GM18861 (cell line): ENCODE data around the gene DYNLT2.
"Not testable (repeated sequence)": the region's sequence is repeated elsewhere in the genome, so short reads cannot be mapped to it uniquely, and the experiment has no call there.

Experiments used
- ATAC-seq: cut with Tn5 transposase; IDR thresholded peaks from one replicate; pipeline ENCODE4 v1.9.1; 2021; ENCODE audit not compliant: unreplicated experiment

DYNLT2 gene

GRCh38 chr6:169783971-169784820 is 32.8 kb upstream of the DYNLT2 start:
- ATAC-seq = no peak

DNA sequence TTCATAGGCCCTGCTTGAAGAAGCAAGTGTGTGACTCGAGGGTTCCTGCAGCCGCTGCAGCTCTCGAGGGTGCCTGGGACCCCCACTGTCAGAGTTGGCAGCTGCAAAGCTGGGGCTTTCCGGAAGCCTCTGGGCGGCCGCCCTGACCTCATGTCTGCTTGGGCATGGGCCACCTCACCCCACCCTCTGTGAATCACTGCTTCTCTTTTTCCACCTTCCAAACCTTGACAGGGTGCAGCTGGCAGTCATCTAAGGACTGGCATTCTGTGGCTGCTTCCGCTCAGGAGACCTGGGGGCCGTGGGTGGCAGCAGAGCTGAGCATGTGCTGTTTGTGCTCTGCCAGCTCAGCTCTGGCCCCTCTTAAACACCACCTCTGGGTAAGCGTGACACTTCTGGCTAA is 32.0 kb upstream of the DYNLT2 start:
- no peak for ATAC-seq

- ATAC-seq = no peak
Observed at GRCh38 chr6:169782966-169783365, 31.6 kb upstream of the DYNLT2 start.

DNA sequence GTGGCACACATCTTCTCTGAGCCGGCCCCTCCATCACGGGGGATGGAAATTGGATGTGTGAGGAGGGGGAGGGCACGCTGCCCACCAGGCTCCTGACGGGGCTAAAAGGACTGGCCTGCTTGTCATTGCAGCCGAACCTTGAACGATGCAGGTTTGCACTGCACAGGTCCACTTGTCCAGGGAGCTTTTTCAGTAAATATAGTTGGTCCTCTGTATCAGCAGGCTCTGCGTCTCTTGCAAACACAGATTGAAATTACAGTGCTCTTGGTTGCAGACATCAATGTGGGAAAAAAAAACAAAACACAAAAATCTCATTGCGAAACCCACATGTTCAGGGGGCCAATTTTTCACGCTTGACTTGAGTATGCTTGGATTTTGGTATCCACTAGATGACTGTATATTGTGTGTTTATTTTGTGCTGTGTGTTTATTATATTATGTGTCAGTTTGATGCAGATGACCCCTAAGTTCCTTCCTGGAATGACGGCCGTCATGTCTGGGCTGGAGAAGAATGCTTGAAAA is 29.3 kb upstream of the DYNLT2 start:
- ATAC-seq = no peak

GRCh38 chr6:169779896-169780295 is 28.5 kb upstream of the DYNLT2 start:
- ATAC-seq = no peak

DNA sequence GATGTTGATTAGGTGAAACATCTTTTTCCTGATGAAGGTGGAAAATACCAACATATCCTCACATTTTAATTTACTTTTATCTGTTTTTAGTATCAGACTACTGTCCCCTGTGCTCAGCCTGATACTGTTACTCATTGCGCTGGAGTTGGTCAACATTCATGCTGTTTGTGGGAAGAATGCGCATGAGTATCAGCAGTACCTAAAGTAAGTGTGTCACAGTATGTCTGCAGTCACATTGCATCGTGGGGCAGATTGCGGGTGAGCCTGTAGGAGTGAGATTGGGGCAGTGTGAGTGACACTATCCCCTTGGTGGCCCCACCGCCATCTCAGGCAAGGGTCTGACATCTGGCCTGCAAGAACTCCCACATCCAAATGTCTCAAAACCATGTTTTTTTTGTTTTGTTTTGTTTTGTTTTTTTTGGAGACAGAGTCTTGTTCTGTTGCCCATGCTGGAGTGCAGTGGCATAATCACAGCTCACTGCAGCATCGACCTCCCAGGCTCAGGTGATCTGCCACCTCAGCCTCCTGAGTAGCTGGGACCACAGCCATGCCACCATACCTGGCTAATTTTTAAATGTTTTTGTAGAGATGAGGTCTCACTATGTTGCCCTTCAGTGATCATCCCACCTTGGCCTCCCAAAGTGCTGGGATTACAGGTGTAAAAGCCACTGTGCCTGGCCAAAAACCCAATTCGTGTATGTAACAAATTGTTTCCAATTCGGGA is 27.9 kb upstream of the DYNLT2 start:
- ATAC-seq = no peak

- ATAC-seq = no peak
Observed at GRCh38 chr6:169778646-169779045, 27.3 kb upstream of the DYNLT2 start.

DNA sequence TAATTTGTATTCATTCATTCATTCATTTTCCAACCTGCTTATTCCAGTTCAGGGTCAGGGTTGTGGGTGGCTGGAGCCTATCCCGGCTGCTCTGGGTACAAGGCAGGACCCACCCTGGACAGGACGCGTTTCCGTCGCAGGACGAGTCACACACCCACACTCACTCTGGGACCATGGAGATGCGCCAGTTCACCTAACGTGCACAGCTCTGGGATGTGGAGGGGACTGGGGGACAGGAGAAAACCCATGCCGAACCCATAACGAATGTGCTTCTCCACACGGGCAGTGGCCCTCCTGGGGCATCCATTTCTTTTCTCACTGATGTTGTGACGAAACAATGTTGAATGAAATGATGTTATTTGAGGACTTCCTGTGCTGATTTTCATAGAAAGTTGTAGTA is 26.5 kb upstream of the DYNLT2 start:
- no peak for ATAC-seq

GRCh38 chr6:169776379-169776778 is 25.0 kb upstream of the DYNLT2 start:
- ATAC-seq = no peak

DNA sequence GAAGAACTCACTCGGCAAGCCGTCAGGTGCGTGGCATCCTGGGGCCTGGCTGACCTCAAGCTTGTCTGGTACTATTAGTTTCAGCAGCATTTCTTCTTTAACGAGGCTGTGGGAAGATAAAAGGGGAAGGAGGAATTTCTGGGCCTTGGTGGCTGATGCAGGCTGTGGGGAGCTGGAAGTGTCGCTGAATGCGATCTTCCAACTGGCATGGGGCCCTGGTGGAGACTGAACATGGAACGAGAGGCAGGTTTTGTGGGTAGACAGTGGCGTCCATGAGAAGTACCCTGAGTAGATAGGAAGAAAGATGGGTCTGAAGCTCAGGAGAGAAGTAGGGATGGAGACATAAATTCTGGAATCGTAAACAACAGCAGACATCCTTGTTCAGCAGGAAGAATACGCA is 23.9 kb upstream of the DYNLT2 start:
- ATAC-seq = no peak

GRCh38 chr6:169774347-169774746 is 23.0 kb upstream of the DYNLT2 start:
- ATAC-seq = no peak

GRCh38 chr6:169766921-169767736 is 15.8 kb upstream of the DYNLT2 start:
- no peak for ATAC-seq

DNA sequence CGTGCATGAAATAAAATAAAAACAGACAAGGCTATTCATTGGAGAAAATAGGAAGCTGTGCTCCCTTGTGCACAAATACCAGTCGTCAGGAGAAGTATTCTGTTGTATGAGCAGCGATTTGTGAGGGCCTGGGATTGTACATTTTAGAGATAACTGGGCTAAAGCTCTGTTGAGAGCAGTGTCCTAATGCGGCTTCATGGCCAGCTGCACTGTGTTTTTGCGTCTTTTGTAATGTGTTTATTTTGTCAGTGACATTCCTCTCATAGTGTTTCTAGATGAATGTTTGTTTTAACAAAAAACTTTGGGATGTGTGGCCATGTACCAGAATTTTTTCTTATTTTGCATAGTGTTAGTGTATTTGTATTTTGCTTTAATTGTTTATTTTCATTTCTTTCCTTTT is 14.9 kb upstream of the DYNLT2 start:
- ATAC-seq = no peak

- not testable (repeated sequence) for ATAC-seq
Observed at GRCh38 chr6:169765789-169766188, 14.4 kb upstream of the DYNLT2 start.

DNA sequence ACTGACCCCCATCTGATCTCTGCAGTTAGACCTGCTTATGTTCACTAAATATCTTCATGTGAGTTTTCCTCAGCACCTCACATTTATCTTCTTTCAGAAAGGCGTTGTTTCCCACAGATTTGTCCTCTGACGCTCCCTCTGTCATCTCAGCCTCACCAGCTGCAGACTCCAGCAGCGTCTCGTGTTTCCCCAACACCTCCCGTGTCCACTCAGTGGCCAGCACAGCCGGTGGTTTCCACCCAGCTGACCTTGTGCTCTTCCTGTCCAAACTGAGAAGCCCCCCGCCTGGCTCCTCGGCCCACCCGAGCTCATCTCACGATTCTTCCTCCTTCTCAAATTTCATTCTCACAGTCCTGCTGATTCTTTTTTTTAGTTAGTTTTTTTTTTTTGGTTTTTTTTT is 12.5 kb upstream of the DYNLT2 start:
- no peak for ATAC-seq

- no peak for ATAC-seq
Observed at GRCh38 chr6:169763308-169763707, 11.9 kb upstream of the DYNLT2 start.

DNA sequence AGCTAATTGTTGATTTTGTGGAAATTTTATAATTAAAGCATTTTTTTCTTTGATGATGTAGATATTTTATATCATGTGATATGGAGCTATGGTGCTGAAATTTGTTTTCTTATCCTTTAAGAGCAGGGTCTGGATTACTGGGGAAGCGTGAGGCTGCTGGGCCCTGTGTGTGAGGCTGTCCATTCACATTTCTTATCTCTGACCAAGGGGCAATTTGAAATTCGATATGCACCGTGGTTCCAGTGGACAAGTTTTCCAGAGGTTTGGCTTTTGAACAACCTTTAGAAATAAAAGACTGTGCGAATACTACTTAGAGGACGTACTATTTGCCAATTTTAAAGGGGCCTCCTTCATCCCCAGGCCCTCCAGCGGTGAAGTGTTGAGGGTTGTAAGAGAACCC is 3.8 kb upstream of the DYNLT2 start:
- ATAC-seq = no peak

GRCh38 chr6:169752074-169752623 is 777 bp upstream of the DYNLT2 start:
- no peak for ATAC-seq

DNA sequence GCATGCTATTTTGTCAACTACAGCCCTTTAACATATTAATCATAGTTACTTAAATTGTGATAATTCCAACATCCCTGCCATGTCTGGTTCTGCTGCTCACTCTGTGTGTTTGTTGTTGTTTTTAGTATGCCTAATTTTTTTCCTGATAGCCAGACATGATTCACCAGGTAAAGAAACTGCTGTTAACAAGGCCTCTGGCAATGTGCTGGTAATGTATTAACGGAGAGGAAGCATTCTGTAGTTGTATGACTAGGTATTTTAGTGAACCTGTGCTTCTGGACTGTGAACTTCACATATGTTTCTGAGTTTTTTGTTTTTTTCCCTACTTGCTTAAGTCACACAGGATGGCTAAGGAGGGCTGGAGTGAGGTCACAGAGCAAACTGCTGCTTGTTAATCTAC is 4.8 kb downstream of the DYNLT2 start:
- no peak for ATAC-seq

DNA sequence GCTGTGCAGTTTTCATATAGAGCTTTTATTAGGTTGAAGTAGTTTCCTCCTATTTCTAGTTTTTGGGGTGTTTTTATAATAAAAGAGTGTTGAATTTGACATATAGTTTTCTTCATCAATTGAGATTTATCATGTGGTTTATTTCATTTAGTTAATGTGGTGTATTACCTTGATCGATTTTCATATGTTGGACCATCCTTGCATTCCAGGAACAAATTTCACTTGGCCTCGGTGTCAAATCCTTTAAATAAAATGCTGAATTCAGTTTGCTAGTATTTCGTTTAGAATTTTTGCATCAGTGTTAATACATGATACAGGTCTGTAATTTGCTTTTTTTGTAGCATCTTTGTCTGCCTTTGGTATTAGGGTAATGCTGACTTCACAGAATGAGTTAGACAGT is 6.0 kb downstream of the DYNLT2 start:
- ATAC-seq = no peak

- ATAC-seq = no peak
Observed at GRCh38 chr6:169741344-169741743, 10.0 kb downstream of the DYNLT2 start.
